Tongue (tissue), 2 donors: ENCODE data around the gene TMEM203. TPM values are rescaled to one million over a fixed set of nuclear protein-coding genes. Genes with fewer than 3 reads are reported as not detected.
"Not testable (repeated sequence)": the region's sequence is repeated elsewhere in the genome, so short reads cannot be mapped to it uniquely, and the experiment has no call there.

Experiments used
- DNase-seq: peaks from one replicate; pipeline ENCODE4 v3.0.0-alpha.2; 2015
- total RNA-seq: library from RNA; depleted of rRNA; stranded (reverse); fragments of >200 nt; gene quantifications from one replicate; pipeline ENCODE4 v1.2.3, GENCODE V29; 2014

The TMEM203 gene
- total RNA-seq, 1 donor from 2014 or later = 38.3 TPM

DNA sequence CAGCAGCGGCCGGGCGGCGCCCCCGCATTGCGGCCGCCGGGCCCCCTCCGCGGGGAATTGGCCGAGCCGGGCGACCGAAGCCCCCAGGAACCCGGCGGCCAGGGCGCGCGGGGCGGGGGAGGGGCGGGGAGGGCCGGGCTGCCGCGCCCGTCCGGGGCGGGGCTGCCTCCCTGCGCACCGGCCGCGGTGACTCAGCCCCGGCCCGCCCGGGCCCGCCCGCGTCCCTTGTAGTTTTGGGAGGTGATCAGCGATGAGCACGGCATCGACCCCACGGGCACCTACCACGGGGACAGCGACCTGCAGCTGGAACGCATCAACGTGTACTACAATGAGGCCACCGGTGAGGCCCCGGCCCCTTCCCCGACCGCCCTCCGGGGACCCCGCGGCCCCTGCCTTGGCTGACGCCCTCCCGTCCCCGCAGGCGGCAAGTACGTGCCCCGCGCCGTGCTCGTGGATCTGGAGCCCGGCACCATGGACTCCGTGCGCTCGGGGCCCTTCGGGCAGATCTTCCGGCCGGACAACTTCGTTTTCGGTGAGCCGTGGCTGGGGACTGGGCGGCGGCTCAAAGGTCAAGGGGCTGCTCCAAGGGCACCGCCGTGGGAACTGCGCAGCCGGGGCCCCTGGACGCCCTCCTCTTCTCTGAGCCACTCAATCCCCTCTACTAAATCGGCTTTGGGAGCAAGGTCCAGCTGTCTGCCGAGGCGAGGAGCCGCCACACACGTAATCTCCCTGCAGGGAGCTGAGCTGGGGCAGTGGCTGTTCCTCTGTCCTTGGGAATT, 36.2 kb upstream of the TMEM203 start:
- DNase-seq = peak; percentile 54

DNA sequence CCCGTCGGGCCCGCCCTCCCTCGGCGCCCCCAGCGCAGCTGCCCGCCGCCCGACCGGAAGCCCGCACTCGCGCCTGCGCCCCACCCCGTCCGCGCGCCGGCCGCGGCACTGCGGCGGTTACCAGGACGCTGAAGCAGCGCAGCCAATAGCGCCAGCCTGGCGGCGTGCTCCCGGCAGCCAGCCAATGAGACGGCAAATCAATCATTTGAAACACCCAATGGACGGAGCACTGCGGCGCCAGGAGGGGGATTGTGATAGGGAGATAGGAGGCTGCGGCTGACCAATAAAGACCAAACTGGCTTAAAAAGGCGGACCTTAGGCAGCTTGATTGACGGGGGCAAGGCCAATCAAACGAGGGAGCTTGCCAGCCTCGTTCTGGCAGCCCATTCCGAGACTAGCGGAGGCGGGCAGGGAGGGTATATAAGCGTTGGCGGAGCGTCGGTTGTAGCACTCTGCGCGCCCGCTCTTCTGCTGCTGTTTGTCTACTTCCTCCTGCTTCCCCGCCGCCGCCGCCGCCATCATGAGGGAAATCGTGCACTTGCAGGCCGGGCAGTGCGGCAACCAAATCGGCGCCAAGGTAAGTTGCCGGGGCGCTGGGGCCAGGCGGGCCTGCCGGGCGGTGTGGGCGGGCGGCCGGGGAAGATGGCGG, 35.5 kb upstream of the TMEM203 start, which contains the start of gene TUBB4B:
Gene TUBB4B, plus strand, starts transcription at position 447 of the 649 bp plus-strand sequence. Its CDS starts 74 bp downstream, at position 521.
- peak; percentile 100 for DNase-seq

DNA sequence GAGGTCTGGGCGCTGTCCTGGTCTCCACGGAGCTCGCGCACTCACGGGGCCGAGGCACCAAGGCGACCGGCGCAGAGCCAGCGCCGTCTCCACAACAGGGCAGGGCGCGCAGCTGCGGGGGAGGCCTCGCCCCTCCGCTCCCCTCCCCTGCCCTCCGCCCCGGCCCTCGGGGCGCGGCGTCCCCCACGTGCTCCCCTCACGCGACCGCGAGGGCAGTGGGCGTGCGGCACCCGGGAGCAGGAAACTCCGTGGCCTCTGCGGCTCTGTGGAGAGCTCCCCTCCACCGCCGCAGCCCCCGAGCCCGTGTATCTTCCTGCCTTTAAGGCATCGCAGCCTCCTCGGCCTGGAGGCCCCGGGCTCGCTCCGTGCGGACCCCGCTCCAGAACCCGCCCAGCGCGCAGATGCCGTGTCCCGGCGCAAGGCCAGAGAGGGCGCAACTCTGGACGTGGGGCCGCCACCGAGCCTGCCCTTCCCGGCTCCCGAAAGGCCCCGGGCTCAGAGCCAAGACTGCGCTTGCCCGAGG, 34.9 kb upstream of the TMEM203 start:
- DNase-seq = peak; percentile 90

DNA sequence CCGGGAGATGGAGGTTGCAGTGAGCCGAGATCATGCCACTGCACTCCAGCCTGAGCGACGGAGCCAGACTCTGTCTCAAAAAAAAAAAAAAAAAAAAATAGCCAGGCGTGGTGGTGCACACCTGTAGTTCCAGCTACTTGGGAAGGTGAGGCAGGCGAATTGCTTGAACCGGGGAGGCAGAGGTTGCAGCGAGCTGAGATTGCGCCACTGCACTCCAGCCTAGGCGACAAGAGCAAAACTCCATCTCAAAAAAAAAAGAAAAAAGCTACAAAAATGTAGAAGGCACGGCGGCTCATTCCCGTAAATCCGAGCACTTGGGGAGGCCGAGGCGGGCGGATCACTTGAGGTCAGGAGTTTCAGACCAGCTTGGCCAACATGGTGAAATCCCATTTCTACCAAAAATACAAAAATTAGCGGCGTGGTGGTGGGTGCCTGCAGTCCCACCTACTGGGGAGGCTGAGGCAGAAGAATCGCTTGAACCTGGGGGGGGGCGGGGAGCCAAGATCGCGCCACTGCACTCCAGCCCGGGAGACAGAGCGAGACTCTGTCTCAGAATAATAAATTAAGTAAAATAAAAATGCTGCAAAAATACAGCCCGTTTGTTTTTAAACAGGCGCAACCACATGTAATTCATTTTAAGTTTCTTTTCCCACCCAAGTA, 34.2 kb upstream of the TMEM203 start:
- not testable (repeated sequence) for DNase-seq

DNA sequence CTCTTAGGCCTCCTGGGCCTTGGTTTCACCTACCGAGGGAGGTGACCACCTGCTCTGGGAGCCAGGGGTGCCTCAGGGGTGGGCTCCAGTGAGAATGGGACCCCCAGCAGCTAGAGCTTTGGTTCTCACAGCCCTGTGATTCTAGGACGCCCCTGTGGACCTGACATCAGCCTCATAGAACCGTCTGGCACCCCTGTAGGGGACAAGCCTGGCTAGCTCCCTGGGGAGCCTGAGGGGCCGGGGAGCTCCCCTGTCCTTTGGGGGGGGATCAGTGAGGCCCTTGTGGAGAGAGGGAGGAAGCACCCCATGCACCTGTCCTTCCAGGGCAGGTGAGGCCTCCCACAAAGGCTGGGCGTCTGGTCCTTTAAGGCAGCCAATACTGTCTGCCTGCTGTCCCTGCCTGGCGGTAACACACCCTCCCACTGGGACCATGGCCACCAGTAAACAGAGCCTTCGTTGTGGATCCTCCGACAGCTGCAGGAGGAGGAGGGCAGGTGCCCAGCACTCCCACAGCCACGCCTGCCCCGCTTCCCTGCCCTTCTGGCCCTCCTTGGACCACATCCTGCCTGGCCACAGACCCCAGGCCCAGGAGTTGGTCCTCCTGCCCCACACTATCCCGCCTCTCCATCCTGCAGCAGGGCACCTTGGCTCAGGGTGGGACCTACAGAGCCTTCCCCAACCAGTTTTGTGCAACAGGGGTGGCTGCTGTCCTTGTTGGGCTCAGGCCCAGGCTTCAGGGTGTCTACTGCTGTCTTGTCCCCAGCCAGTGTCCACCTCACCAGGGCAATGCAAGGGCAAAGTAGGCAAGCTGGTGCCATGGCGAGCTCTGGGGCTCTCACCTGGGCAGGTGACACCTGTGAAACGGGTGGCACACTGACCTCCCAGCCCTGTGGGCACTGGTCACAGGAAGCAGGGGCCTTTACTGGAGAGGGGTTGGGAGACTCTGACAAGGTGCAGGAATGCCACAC, 32.6 kb upstream of the TMEM203 start:
- DNase-seq = peak; percentile 84

DNA sequence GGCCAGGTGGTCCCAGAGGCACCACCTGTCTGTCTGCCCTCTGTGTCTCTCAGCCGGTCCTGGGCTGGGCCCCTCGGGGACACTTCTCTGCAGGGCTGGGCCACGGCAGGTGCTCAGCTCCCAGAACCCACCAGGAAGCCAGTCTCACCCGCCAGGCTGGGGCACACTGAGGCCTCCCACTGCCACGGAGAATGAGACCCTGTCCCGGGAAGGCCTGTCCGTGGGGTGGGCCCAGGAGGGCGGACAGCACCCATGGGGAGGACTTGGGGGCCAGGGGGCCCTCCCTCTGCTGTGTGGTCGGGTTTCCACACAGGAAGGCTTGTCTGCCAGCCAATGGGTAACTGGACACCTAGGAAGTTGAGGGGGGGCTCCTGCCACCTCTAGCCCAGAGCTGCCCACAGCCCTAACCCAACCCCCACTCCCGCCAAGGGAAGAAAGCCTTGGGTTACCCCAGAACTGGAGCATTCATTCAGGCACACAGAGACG, 31.5 kb upstream of the TMEM203 start:
- DNase-seq = no peak

DNA sequence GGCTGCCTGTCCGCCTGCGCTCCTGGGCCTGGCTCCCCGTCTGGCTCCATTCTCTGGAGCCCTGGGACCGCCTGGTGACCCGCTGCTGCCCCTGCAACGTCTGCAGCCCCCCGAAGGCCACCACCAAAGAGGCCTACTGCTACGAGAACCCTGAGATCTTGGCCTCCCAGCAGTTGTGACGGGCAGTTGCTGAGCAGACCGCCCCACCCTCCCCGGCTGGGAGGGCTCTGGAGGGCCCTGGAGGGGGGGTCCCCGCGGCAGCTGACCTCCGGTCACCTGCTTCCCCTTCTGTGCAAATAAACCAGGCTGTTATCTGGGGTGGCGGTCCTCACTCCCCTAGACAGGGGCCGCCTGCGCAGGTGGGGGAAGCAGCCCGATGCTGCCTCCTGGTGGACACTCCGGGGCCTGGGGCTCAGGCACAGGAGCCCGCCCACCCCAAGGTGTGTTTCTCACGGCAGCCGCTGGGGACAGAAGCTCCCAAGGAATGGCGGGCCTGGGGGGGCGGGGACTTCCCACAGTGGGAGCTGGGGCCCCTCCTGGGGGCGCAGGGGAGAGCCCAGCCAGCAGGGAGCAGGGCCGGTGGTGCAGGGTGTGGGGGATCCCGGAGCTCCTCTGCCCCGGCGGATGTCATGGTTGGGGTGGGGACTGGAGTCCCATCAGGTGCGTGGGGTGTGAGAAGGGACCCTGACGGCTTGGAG, 30.9 kb upstream of the TMEM203 start:
- peak; percentile 93 for DNase-seq

DNA sequence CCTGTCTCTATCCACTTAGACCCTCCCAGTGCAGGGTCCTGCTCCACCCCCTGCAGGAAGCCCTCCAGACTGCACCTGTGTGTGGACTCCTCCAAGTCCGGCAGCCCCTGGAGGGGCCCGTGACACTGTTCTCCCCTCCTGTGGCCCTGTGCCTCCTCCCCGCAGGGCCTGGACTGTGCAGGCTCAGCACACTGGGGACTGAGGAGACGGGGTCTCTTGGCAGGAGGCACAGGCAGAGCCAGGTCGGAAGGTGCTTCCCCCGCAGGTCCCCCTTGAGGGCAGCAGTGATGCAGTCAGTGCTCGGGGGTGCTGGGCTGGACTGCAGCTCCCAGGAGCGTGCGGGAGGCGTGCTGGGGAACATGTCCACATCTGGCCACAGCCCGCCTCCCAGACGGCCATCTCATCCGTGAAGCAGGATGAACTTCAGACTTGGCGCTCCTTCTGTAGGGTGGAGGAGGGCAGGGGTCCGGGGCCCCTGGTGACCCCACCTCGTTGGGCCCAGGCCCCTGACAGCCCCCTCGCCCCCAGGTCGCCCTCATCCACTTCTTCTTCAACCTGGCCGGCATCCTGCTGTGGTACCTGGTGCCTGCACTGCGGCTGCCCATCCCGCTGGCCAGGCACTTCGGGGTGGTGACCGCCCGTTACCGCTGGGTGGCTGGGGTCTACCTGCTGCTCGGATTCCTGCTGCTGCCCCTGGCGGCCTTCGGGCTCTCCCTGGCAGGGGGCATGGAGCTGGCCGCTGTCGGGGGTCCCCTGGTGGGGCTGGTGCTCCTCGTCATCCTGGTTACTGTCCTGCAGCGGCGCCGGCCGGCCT, 30.2 kb upstream of the TMEM203 start:
- no peak for DNase-seq

DNA sequence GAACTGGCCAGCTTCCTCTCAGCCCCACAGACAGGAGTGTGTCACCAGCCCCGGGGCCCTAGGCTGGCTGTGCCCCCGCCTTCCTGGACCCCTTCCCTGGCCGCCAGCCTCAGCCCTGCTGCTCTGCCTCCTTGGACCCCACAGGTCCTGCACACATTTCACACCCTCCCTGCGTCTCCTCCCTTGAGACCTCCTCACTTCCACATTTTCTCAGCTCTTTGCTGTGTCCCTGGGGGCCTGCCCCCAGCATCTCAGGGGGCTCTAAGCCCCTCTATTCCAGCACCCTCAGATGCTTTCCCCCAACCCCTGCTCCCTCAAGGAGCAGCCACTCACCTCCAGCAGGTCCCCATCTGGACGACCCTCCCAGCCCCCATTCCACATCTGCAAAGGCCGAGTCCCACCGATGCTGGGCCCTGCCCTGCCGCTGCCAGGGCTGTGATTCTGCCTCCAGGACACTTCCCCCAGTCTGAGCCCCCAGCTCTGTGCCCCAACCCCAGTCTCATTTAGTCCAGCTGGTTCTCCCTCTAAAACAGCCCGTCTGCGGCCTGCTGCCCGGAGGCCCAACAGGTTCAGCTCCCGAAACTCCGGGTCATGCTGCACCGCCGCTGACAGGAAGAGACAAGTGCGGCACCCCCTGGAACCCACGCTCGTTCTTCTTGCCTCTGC, 29.4 kb upstream of the TMEM203 start:
- no peak for DNase-seq

DNA sequence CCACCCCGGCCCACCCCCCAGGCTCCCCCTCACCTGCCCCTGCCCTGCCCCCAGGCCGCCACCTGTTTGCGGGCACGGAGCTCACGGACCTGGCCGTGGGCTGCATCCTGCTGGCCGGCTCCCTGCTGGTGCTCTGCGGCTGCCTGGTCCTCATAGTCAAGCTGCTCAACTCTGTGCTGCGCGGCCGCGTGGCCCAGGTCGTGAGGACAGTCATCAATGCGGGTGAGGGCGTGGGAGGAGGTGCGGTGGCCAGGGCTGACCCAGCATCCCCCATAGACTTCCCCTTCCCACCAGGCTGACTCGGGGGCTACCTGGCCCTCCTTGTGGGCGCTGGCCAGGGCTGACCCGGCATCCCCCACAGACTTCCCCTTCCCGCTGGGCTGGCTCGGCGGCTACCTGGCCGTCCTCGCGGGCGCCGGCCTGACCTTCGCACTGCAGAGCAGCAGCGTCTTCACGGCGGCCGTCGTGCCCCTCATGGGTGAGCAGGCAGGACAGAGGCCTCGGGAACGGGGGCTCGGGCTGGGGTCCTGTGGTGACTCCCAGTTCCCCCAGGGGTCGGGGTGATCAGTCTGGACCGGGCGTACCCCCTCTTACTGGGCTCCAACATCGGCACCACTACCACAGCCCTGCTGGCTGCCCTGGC, 28.7 kb upstream of the TMEM203 start:
- DNase-seq = no peak

DNA sequence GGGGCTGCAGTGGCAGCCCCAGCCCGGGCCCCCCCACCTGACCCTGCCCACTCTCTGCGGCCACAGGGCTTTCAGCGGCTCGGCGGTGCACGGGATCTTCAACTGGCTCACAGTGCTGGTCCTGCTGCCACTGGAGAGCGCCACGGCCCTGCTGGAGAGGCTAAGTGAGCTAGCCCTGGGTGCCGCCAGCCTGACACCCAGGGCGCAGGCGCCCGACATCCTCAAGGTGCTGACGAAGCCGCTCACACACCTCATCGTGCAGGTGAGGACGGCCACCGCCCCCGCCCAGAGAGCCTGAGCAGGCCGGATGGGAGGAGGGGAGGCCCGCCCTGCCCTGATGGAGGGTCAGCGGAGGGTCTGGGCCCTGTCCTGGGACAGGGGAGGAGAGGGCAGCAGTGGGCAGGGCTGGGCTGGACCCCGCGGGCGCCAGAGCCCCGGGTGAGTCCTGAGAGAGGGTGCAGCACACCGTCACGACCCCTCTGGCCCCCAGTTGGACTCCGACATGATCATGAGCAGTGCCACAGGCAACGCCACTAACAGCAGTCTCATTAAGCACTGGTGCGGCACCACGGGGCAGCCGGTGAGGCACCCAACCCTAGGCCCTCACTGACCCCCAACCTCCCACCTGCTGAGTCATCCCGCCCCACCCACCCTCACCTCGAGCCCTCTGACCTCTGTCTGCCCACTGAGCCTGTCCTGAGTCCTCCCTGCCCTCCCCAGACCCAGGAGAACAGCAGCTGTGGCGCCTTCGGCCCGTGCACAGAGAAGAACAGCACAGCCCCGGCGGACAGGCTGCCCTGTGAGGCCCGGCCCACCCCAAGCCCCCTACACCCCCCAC, 27.9 kb upstream of the TMEM203 start:
- DNase-seq = no peak

DNA sequence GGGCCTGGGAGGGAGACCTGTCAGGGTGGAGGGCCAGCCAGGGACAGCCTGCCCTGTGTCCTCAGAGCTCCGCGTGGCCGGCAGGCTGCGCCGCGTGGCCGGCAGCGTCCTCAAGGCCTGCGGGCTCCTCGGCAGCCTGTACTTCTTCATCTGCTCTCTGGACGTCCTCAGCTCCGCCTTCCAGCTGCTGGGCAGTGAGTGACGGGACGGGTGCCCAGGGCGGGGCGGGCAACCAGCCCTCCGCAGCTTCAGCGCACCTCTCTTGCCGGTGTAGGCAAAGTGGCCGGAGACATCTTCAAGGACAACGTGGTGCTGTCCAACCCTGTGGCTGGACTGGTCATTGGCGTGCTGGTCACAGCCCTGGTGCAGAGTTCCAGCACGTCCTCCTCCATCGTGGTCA, 27.1 kb upstream of the TMEM203 start:
- no peak for DNase-seq

DNA sequence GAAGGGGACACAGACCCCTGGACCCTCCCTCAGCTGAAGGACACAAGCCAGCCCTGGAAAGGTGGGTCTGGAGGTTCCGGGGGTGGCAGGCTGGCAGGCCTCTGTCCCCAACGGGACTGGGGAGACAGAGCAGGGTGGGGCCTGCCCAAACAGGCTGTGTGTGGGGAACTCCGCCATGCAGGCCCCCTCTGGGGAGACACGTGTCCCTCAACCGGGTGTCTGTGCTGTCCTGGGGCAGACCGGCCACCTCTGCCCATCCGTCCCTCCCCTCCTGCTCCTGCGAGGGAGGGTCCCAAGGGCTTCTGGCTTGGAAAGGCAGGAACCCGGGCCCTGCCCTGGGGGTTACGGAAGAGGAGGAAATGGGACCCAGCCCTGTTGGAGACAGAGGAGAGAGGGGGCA, 26.7 kb upstream of the TMEM203 start:
- no peak for DNase-seq

DNA sequence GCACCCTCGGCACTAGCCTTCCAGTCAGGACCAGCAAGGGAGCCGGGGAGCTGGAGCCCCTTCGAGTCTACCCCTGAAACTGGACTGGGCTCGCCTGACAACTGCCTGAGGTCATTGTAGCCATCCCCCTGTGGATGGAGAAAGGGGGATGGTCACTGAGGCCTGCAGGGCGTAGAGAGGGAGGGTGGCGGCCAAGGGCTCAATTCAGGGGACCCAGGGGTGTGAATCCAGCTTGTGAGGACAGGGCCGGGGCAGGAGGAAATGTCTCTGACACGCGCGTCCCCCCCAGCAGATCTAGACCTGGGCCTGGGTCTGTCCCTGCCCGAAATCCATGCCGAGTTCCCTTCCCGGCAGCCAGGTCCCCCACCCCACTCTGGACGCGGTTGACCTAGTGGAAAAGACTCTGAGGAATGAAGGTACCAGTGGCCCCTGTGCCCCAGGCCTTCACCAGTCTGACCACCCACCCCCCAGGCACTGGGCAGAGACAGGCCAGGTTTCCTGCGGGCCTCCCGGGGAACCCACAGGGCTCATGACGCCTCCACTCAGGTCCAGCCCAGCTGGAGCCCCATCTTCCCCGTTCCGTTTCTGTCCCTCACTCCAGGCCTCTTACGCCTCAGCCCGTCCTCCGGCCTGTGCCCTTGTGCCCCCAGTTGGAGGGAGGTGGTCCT, 26.1 kb upstream of the TMEM203 start:
- DNase-seq = no peak

DNA sequence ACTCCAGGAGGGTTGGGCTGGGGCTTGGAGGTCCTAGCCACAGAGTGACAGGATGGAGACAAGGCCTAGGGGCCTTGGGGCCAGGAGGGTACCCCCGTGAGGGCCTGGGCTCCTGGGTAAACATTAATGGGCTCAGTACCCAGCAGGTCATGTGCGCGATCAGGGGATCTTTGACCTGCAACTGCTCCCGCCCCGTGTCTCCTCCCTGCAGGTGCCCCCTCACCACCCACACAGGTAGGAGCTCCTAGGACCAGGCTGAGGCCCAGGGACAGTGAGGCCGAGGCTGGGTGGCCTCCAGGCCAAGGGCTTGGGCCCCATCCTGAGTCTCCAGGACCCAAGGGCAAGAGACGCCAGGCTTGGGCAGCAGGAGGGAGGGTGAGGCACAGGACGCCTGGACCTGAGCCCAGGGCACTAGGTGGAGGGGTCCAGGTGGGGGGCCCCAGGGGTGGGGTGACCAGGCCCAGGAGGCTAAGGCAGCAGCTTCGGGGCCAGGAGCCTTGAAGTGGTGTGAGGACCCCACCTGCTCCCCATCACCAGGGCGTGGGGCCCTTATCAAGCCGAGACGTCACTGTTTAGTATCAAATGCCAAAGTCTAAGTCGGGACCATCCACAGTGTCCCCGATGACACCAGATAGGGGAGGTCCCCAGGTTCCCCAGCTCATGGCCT, 25.4 kb upstream of the TMEM203 start, which contains the start of gene SLC34A3:
Gene SLC34A3, plus strand, starts transcription at position 197 of the 667 bp plus-strand sequence. CDS start 802 bp downstream, outside the sequence.
- DNase-seq = no peak

DNA sequence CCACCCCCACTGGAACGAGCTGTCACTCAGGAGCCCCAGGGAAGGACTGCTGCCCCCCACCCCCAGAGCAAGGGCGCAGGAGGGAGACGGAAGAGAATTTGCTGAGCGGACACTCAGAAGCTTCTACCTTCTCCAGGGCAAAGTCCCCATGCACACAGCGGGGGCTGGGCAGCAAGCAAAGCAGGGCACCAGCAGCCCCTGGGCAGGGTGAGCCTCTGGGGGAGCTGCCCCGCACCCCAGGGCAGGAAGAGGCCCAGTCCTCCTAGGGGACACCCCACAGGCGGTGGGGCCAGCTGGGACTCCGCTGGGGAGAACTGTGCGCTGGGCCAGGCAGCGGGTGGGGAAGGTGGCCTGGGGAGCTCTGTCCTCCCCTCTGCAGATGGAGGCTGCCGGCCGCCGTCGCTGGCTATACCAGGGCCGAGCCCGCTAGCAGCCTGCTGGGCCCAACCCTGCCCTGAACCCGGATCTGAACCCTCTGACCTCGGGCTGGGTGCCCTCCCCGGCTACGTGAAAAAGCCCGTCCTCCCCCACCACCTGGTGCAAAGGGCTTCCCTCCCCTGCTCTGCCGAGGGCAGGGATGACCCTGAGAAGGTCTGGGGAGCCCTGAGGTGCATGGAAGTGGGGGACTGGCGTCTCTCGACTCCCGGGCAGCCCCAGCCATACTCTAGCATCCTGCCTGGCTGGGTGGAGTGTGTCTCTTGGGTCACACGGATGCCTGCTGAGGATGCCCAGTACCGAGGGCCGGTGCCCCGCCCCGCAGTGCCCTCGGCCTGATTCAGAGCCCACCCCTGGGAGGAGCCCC, 24.7 kb upstream of the TMEM203 start:
- no peak for DNase-seq
